ENCODE results near the gene LINGO3.

LINGO3 gene

DNA sequence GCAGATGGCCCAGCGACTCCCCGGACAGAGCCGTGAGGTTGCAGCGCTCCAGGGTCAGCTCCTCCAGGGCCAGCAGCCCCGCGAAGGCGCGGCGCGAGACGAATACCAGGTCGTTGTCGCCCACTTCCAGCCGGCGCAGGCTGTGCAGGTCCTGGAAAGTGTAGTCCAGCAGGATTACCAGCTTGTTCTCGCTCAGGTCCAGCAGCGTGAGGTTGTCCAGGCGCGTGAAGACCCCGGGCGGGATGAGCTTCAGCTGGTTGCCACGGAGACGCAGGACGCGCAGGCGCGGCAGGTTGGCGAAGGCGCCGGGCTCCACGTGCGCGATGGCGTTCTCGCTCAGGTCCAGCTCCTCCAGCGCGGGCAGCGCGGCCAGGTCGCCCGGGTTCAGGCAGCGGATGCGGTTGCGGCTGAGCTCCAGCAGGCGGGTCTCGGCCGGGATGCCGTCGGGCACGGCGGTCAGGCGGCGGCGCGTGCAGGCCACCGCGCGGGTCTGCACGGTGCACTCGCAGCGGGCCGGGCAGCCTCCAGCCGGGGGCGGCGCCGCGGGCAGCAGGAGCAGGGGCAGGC, 16.7 kb downstream of the LINGO3 start:
- DNase-seq (ENCODE audit: low read depth), result no peak
- peak overlapping the region; percentile 63 for H3K4me3 ChIP-seq (ENCODE audit: low read depth, low read length)
- TF ChIP-seq, protein P1, sequence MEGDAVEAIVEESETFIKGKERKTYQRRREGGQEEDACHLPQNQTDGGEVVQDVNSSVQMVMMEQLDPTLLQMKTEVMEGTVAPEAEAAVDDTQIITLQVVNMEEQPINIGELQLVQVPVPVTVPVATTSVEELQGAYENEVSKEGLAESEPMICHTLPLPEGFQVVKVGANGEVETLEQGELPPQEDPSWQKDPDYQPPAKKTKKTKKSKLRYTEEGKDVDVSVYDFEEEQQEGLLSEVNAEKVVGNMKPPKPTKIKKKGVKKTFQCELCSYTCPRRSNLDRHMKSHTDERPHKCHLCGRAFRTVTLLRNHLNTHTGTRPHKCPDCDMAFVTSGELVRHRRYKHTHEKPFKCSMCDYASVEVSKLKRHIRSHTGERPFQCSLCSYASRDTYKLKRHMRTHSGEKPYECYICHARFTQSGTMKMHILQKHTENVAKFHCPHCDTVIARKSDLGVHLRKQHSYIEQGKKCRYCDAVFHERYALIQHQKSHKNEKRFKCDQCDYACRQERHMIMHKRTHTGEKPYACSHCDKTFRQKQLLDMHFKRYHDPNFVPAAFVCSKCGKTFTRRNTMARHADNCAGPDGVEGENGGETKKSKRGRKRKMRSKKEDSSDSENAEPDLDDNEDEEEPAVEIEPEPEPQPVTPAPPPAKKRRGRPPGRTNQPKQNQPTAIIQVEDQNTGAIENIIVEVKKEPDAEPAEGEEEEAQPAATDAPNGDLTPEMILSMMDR (IDR thresholded peaks at IDR 0.05; ENCODE audit: low read depth, low read length, missing control alignments), result no peak

DNA sequence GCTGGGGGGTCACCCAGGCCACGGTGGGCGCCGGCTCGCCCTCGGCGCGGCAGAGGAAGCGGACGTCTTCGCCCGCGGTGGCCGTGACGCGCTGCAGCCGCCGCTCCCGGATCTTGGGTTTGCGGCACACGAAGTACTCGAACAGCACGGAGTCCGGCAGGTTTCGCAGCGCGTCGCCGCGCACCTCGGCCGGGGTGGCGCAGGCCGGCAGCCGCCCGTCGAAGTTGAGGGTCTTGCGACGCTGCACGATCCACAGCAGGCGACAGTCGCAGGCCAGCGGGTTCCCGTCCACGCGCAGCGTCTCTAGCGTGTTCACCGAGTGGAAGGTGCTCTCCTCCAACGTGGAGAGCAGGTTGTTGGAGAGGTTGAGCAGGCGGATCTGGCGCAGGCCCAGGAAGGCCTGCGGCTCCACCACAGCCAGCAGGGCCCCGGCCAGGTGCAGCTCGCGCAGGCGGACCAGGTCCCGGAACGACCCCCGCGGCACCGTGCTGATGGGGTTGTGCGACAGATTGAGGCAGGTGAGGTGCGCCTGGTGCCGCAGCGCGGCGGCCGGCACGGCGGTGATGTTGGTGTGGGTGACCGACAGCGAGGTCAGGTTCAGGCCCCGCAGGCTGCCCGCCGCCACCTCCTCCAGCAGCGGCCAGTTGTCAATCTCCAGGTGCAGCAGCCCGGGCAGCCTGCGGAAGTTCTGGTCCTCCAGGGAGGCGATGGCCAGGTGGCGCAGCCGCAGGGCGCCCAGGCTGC, 17.3 kb downstream of the LINGO3 start:
- DNase-seq (ENCODE audit: low read depth), result no peak
- H3K4me3 ChIP-seq (ENCODE audit: low read depth, low read length), result peak overlapping the region; percentile 63
- TF ChIP-seq, protein P1 (IDR thresholded peaks at IDR 0.05; ENCODE audit: low read depth, low read length, missing control alignments), result no peak

DNA sequence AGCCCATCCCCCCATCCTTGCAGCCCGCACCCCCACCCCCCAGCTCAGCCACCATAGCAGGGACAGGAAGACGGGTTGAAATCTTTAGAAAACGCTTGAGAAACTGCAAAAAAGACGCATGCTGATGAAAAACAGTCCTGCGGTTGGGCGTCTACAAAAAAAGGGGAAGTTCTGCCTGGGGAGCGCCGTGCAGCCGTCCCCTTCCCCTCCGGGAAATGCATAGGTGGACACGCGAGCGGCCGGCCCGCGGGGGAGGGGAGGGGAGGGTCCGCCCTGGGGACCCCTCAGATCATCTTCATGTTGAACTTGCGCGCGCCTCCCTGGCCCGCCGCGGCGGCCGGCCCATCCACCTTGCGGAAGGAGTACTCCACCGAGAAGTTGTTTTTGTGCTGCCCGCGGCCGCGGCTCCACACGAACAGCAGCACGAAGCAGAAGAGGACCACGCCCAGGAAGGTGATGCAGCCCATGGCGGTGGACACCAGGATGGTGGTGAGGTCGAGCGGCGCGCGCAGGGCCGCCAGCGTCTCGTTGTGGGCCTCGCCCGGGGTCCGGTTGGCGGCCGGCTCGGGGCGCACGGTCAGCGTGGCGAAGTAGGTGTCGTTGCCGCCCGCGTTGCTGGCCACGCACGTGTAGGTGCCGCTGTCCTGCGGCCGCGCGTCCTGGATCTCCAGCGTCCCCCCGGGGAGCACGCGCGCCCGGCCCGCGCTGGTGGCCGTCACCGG, 18.1 kb downstream of the LINGO3 start:
- TF ChIP-seq, protein P1 (IDR thresholded peaks at IDR 0.05; ENCODE audit: low read depth, low read length, missing control alignments), result no peak
- DNase-seq (ENCODE audit: low read depth), result peak; percentile 72

DNA sequence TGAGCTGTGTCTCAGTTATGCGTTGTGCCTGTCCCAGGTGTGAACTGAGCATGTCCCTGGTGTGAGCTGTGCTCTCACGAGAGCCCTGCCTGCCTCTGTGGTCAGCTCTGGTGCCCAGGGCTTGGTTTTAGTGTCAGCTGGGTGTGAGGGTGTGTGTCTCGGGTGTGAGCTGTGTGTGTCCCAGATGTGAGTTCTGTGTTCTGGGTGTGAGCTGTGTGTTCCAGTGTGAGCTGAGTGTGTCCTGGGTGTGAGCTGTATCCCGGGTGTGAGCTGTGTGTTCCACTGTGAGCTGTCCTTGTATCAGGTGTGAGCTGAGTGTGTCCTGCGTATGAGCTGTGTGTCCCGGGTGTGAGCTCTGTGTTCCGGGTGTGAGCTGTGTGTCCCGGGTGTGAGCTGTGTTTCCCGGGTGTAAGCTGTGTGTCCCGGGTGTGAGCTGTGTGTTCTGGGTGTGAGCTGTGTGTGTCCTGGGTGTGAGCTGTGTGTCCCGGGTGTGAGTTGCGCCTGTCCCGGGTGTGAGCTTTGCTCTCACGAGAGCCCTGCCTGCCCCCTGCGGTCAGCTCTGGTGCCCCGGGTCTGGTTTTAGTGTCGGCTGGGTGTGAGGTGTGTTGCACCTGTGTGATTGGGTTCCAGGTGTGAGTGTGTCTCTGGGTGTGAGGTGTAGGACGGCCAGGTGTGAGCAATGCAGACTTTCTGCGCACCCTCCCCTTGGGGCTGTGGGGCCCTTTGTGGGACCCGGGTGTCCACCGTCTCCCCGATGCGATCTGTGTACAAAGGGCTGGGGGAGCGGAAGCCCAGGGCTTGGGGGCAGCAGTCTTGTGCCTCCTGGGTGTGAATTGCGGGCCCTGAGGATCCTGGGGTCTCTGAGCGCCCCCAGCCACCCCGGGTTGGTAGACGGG, 18.9 kb downstream of the LINGO3 start:
- DNase-seq (ENCODE audit: low read depth), result no peak
- peak overlapping the region; percentile 63 for H3K4me3 ChIP-seq (ENCODE audit: low read depth, low read length)
- TF ChIP-seq, protein P1 (IDR thresholded peaks at IDR 0.05; ENCODE audit: low read depth, low read length, missing control alignments), result no peak

More for the DNA sequence above, 18.1 kb downstream of the LINGO3 start:
- H3K4me3 ChIP-seq (ENCODE audit: low read depth, low read length), result peak overlapping the region; percentile 63

DNA sequence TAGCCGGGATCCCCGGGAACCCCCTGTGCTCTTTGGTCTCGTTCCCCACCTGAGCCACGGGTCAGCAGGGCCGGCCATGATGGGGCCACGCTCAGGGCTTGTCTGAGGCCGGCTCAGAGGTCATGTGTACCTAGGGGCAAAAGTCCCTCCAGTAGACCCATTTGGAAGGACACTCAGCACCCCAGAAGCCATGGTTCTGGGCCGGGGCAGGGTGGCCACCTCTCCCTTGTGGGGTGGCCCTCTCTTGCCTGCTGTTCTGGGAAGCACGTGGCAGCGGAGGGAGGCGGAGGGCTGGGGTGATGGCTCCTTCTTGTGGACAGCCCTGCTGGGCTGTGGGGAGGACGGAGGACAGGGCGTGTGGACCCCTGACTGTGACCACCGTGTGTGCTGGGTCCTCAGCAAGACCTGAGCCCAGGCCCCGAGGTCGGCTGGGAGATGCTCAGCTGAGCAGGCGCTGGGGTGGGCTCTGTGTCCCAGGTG, 19.6 kb downstream of the LINGO3 start:
- H3K4me3 ChIP-seq (ENCODE audit: low read depth, low read length), result no peak overlapping the region
- TF ChIP-seq, protein P1 (IDR thresholded peaks at IDR 0.05; ENCODE audit: low read depth, low read length, missing control alignments), result no peak
- no peak for DNase-seq (ENCODE audit: low read depth)

DNA sequence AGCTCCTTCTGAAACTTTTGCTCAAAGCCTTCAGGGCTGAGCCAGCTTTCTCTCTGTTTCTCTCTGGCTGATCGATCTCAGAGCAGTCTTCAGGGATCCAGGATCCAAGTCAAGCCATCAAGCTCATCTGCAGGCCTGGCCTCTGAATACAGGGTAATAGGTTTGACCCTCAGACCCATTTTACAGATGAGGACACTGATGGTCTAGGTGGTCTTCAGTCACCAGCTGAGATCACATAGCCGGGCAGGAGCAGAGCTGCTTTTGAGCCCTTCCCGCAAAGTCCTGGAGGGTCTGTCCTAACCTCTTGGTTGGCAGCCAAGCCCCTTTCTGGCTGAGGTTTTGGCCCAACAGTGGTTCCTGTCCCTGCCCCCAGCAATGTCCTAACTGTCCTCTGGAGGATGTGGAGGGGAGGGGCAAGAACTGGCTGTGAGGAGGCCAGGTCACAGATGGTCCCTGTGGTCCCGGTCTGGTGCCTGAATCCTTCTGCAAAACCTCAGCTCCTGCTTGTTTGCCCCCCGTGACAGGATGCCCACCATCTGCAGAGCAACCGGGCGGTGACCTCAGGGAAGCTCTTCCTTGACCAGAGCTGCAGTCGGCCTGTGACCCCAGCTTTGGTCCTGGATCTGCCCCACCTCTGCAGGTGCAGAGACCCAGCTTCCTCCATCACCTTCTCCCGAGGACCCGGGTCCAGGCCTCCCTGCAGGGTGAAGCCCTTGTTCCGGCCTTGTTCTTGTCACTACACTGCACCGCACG, 20.2 kb downstream of the LINGO3 start:
- no peak for DNase-seq (ENCODE audit: low read depth)
- TF ChIP-seq, protein P1 (IDR thresholded peaks at IDR 0.05; ENCODE audit: low read depth, low read length, missing control alignments), result no peak
- no peak overlapping the region for H3K4me3 ChIP-seq (ENCODE audit: low read depth, low read length)

All from GM12864 (cell line).